ENCODE measurements around the gene CCNH.

DNA sequence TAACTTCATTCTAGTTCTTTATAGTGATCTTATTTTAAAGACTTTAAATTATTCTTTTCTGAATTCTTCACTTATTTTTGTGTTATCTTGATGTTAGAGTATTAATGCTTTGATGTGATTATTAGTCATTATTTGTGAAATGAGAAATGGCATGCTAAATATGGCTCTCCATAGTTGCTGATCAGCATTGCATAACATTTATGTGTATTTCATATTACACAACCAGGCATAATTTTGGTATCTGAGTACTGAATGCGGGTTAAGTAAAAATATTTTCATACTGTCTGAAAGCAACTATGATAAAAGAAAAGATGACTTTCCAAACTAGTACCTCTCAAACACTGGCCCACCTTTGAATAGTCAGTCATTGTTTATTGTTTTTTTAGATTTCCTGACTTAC is 41.1 kb upstream of the CCNH start:
- TF ChIP-seq EZH2phosphoT487 (IDR thresholded peaks at IDR 0.05; ENCODE audit: borderline replicate concordance, low read length) (no peak), EZH2 (IDR thresholded peaks at IDR 0.05; ENCODE audit: low read length, unreplicated experiment) (no peak)
- TF ChIP-seq, protein P1, sequence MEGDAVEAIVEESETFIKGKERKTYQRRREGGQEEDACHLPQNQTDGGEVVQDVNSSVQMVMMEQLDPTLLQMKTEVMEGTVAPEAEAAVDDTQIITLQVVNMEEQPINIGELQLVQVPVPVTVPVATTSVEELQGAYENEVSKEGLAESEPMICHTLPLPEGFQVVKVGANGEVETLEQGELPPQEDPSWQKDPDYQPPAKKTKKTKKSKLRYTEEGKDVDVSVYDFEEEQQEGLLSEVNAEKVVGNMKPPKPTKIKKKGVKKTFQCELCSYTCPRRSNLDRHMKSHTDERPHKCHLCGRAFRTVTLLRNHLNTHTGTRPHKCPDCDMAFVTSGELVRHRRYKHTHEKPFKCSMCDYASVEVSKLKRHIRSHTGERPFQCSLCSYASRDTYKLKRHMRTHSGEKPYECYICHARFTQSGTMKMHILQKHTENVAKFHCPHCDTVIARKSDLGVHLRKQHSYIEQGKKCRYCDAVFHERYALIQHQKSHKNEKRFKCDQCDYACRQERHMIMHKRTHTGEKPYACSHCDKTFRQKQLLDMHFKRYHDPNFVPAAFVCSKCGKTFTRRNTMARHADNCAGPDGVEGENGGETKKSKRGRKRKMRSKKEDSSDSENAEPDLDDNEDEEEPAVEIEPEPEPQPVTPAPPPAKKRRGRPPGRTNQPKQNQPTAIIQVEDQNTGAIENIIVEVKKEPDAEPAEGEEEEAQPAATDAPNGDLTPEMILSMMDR (conservative IDR thresholded peaks at IDR 0.05; ENCODE audit: low read depth, low read length) = no peak
